Neural cell (in vitro differentiated cells): ENCODE data around the gene SLIT3. TPM values are rescaled to one million over a fixed set of nuclear protein-coding genes. Genes with fewer than 3 reads are reported as not detected.

Experiments used
- H2AFZ ChIP-seq: fragments of 200-600, 300-800 bp; sonication (generic), shearing (Covaris generic); 2 replicates; pipeline ENCODE4 v1.6.0; 2014; ENCODE audit warnings: low read depth, mild to moderate bottlenecking, antibody characterized with exemption, low read length, moderate library complexity
- H3F3A ChIP-seq: fragments of 200-600 bp; shearing (Covaris generic); 2 replicates; pipeline ENCODE4 v1.6.1; 2016; ENCODE audit warnings: mild to moderate bottlenecking, moderate library complexity, mixed read lengths, antibody characterized with exemption, low read length; ENCODE audit not compliant: insufficient read depth, poor library complexity, severe bottlenecking
- H3K27ac ChIP-seq: fragments of 200-600, 300-800 bp; sonication (generic), shearing (Covaris generic); 2 replicates; pipeline ENCODE4 v1.5.1; 2014; ENCODE audit warnings: mild to moderate bottlenecking, low read length, moderate library complexity
- H3K27me3 ChIP-seq: fragments of 300-800, 200-600 bp; sonication (generic), shearing (Covaris generic); 2 replicates; pipeline ENCODE4 v1.6.0; 2014; ENCODE audit warnings: mild to moderate bottlenecking, low read depth, low read length, moderate library complexity; ENCODE audit not compliant: insufficient read depth
- H3K36me3 ChIP-seq: fragments of 300-800, 200-600 bp; sonication (generic), shearing (Covaris generic); 2 replicates; pipeline ENCODE4 v1.5.1; 2014; ENCODE audit warnings: mild to moderate bottlenecking, antibody characterized with exemption, low read length, moderate library complexity; ENCODE audit not compliant: insufficient read depth
- H3K4me2 ChIP-seq: fragments of 300-800, 200-600 bp; sonication (generic), shearing (Covaris generic); 2 replicates; pipeline ENCODE4 v1.6.0; 2014; ENCODE audit warnings: mild to moderate bottlenecking, low read length
- H3K4me3 ChIP-seq: fragments of 300-800, 200-600 bp; sonication (generic), shearing (Covaris generic); 2 replicates; pipeline ENCODE4 v1.5.1; 2014; ENCODE audit warnings: mild to moderate bottlenecking, low read length, moderate library complexity
- H3K79me2 ChIP-seq: fragments of 200-600 bp; shearing (Covaris generic); replicated peaks from 2 replicates; pipeline ENCODE4 v1.6.0; 2014; ENCODE audit warnings: mild to moderate bottlenecking, low read length, moderate library complexity; ENCODE audit not compliant: insufficient read depth
- H3K9ac ChIP-seq: fragments of 300-800, 200-600 bp; sonication (generic), shearing (Covaris generic); 2 replicates; pipeline ENCODE4 v1.6.1; 2016; ENCODE audit warnings: mild to moderate bottlenecking, low read length, mixed read lengths
- H3K9me2 ChIP-seq: fragments of 200-600 bp; shearing (Covaris generic); 2 replicates; pipeline ENCODE4 v1.6.1; 2016; ENCODE audit warnings: mild to moderate bottlenecking, low read length, mixed read lengths; ENCODE audit not compliant: insufficient read depth
- H3K9me3 ChIP-seq: fragments of 200-600, 300-800 bp; sonication (generic), shearing (Covaris generic); 2 replicates; pipeline ENCODE4 v1.6.1; 2016; ENCODE audit warnings: mild to moderate bottlenecking, mixed run types, low read length, moderate library complexity, mixed read lengths
- H4K20me1 ChIP-seq: fragments of 200-600 bp; shearing (Covaris generic); 2 replicates; pipeline ENCODE4 v1.6.1; 2016; ENCODE audit warnings: mild to moderate bottlenecking, mixed run types; ENCODE audit not compliant: insufficient read depth
- CTCF ChIP-seq: fragments of 450-650 bp; IDR thresholded peaks from 2 replicates; pipeline ENCODE4 v1.5.1; 2014; ENCODE audit warnings: antibody characterized with exemption, mild to moderate bottlenecking, moderate library complexity; ENCODE audit not compliant: poor library complexity, severe bottlenecking
- EP300 ChIP-seq: fragments of 450-650 bp; conservative IDR thresholded peaks from 2 replicates; pipeline ENCODE4 v1.6.1; 2014; ENCODE audit warnings: antibody characterized with exemption, mild to moderate bottlenecking, moderate library complexity; ENCODE audit not compliant: poor library complexity, severe bottlenecking
- EZH2 ChIP-seq: fragments of 200-600, 300-800 bp; shearing (Covaris generic), sonication (generic); IDR thresholded peaks from 2 replicates; pipeline ENCODE4 v1.6.1; 2014; ENCODE audit warnings: antibody characterized with exemption, low read length, borderline replicate concordance, mild to moderate bottlenecking; ENCODE audit not compliant: insufficient read depth, poor library complexity, severe bottlenecking
- MXI1 ChIP-seq: fragments of 450-650 bp; conservative IDR thresholded peaks from 2 replicates; pipeline ENCODE4 v1.6.1; 2014; ENCODE audit warnings: antibody characterized with exemption, mild to moderate bottlenecking; ENCODE audit not compliant: poor library complexity, severe bottlenecking
- POLR2AphosphoS5 ChIP-seq: IDR thresholded peaks from 2 replicates; pipeline ENCODE4 v1.6.1; 2012
- RAD21 ChIP-seq: fragments of 450-650 bp; conservative IDR thresholded peaks from 2 replicates; pipeline ENCODE4 v1.6.1; 2014; ENCODE audit warnings: antibody characterized with exemption, mild to moderate bottlenecking, moderate library complexity
- SMC3 ChIP-seq: fragments of 450-650 bp; conservative IDR thresholded peaks from 2 replicates; pipeline ENCODE4 v1.6.1; 2014; ENCODE audit warnings: antibody characterized with exemption, mild to moderate bottlenecking, moderate library complexity; ENCODE audit not compliant: poor library complexity
- TAF1 ChIP-seq: IDR thresholded peaks from 2 replicates; pipeline ENCODE4 v1.6.1; 2012; ENCODE audit warnings: low read depth
- polyA plus RNA-seq: library from polyadenylated mRNA; depleted of rRNA; stranded (reverse); fragments of >200 nt; gene quantifications from 2 replicates; pipeline ENCODE4 v1.2.3, GENCODE V29; 2014
- TF ChIP-seq, protein P1 (sequence below): IDR thresholded peaks from 2 replicates; pipeline ENCODE4 v1.6.1; 2012; ENCODE audit warnings: borderline replicate concordance

SLIT3 gene
- polyA plus RNA-seq, 1 donor from 2014 or later = 1.2 TPM

DNA sequence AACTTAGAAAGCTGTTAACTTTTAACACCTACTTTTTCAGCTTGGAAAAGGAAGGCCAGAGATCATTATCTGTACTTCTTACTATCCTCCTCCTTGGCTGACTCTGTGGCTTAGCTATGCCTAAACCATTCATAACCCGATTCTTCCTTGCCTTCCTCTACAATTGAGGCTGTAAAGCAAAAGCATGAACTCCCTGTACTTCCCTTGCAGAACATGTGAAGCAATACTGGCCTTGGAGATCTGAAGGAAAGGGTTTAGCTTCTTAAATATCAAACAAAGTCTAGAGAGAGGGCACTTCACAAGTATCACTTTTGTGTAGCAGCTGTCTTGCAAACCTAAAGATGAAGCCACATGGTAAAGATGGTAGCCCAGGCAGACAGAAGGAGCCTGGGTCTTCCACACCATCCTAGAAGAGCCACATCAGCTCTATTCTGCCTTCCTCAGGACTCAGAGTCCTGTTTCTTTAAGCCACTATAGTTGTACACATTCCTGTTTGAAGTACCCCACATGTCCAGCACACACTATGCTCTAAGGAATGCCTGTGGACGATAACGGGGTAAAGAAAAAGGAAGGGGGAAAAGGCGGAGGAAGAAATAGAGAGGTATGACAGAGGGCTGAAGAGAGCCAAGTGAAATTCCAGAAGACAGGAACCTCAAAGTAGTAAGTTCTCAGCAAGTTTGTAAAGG lies 169.2 kb downstream of the SLIT3 start:
- Histone ChIP-seq H3K4me3 (no peak overlapping the region), H3K9me3 (no peaks in the 10 kb centered on the region), H3F3A (no peaks in the 10 kb centered on the region), H3K9ac (no peak overlapping the region), H3K27me3 (no peaks in the 10 kb centered on the region), H3K27ac (no peak overlapping the region), H4K20me1 (no peaks in the 10 kb centered on the region), H3K9me2 (no peaks in the 10 kb centered on the region), H3K79me2 (no peaks in the 10 kb centered on the region), H3K4me2 (no peak overlapping the region), H3K36me3 (no peaks in the 10 kb centered on the region), H2AFZ (no peak overlapping the region)
- TF ChIP-seq TAF1 (no peak), POLR2AphosphoS5 (no peak), EP300 (no peak)

DNA sequence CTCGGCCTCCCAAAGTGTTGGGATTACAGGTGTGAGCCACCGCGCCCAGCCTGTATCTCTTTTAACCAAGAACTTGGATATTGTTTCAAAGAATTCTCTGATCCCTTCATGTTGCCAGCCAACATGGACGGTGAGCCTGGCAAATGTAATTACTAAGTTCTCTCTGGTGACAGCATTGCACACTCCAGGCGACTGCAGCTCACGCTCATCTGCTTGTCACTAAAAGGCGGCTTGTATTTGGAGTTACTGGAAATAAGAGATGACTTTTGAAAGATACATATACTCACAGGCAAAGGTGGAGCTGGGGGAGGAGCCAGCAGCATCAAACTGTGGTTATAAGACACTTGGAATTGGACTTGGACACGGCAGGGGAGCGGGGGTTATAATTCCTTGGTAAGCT lies 172.3 kb downstream of the SLIT3 start:
- no peaks in the 10 kb centered on the region for H3K27me3 ChIP-seq
- no peaks in the 10 kb centered on the region for H3K36me3 ChIP-seq
- H3K79me2 ChIP-seq = no peaks in the 10 kb centered on the region
- H3K4me3 ChIP-seq = no peak overlapping the region
- no peak overlapping the region for H3K9ac ChIP-seq
- no peaks in the 10 kb centered on the region for H4K20me1 ChIP-seq
- no peaks in the 10 kb centered on the region for H3K9me2 ChIP-seq
- no peaks in the 10 kb centered on the region for H3F3A ChIP-seq
- no peak overlapping the region for H2AFZ ChIP-seq
- TF ChIP-seq, protein P1, sequence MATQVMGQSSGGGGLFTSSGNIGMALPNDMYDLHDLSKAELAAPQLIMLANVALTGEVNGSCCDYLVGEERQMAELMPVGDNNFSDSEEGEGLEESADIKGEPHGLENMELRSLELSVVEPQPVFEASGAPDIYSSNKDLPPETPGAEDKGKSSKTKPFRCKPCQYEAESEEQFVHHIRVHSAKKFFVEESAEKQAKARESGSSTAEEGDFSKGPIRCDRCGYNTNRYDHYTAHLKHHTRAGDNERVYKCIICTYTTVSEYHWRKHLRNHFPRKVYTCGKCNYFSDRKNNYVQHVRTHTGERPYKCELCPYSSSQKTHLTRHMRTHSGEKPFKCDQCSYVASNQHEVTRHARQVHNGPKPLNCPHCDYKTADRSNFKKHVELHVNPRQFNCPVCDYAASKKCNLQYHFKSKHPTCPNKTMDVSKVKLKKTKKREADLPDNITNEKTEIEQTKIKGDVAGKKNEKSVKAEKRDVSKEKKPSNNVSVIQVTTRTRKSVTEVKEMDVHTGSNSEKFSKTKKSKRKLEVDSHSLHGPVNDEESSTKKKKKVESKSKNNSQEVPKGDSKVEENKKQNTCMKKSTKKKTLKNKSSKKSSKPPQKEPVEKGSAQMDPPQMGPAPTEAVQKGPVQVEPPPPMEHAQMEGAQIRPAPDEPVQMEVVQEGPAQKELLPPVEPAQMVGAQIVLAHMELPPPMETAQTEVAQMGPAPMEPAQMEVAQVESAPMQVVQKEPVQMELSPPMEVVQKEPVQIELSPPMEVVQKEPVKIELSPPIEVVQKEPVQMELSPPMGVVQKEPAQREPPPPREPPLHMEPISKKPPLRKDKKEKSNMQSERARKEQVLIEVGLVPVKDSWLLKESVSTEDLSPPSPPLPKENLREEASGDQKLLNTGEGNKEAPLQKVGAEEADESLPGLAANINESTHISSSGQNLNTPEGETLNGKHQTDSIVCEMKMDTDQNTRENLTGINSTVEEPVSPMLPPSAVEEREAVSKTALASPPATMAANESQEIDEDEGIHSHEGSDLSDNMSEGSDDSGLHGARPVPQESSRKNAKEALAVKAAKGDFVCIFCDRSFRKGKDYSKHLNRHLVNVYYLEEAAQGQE = no peak
- TF ChIP-seq EP300 = no peak
- TF ChIP-seq CTCF = no peak
- no peak for TF ChIP-seq SMC3
- no peak for TF ChIP-seq MXI1
- no peak for TF ChIP-seq EZH2
- H3K9me3 ChIP-seq = no peaks in the 10 kb centered on the region
- H3K27ac ChIP-seq = no peak overlapping the region
- no peak overlapping the region for H3K4me2 ChIP-seq

DNA sequence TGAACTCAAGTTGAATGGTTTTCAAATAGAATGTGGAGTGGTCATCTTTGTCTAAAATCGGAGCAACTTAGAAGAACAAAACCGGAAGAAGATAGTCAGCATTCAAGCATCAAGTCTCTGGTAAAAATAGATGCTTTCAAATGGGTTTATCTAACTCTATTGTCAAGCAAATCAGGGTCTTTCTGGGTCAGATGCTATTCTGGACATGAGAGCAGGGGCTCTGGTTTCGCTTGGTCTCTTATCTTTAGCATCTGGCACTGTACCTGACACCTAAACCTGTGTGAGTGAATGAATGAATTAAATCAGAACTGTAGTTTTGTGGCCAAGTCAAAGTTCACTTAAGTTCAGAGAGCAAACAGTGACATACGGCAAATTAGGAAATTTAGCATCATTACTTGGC lies 173.5 kb downstream of the SLIT3 start:
- Histone ChIP-seq H3K9me2 (no peaks in the 10 kb centered on the region), H3K4me3 (no peak overlapping the region), H3K4me2 (no peak overlapping the region), H2AFZ (no peak overlapping the region), H3K9ac (no peak overlapping the region), H3K9me3 (no peaks in the 10 kb centered on the region), H3K27me3 (no peaks in the 10 kb centered on the region), H3K36me3 (no peaks in the 10 kb centered on the region), H3F3A (no peaks in the 10 kb centered on the region), H3K79me2 (no peaks in the 10 kb centered on the region), H3K27ac (no peak overlapping the region), H4K20me1 (no peaks in the 10 kb centered on the region)
- TF ChIP-seq MXI1 (no peak), EZH2 (no peak), POLR2AphosphoS5 (no peak), EP300 (no peak), RAD21 (no peak), CTCF (no peak), SMC3 (no peak)
- TF ChIP-seq, protein P1 = no peak
